HepG2 (cell line): ENCODE measurements around the gene POLA2.
A peak's percentile ranks its signal among the peaks of the same experiment; 100 is the strongest.

Experiments
- POLR2AphosphoS5 ChIP-seq: IDR thresholded peaks from 2 replicates; pipeline ENCODE4 v1.6.1; 2012; ENCODE audit warnings: low read depth, low read length
- ZNF513 ChIP-seq: sonication (generic); formaldehyde crosslinking; conservative IDR thresholded peaks from 2 replicates; pipeline ENCODE4 v1.5.0; 2020; ENCODE audit warnings: missing genetic modification reagents
- TF ChIP-seq, protein P1 (sequence below): sonication (generic); formaldehyde crosslinking; IDR thresholded peaks from 2 replicates; pipeline ENCODE4 v1.5.0; 2020; ENCODE audit warnings: mild to moderate bottlenecking, missing genetic modification reagents, moderate library complexity
- TF ChIP-seq, protein P2 (sequence below): IDR thresholded peaks from 2 replicates; pipeline ENCODE4 v1.6.1; 2016; ENCODE audit warnings: low read depth

DNA sequence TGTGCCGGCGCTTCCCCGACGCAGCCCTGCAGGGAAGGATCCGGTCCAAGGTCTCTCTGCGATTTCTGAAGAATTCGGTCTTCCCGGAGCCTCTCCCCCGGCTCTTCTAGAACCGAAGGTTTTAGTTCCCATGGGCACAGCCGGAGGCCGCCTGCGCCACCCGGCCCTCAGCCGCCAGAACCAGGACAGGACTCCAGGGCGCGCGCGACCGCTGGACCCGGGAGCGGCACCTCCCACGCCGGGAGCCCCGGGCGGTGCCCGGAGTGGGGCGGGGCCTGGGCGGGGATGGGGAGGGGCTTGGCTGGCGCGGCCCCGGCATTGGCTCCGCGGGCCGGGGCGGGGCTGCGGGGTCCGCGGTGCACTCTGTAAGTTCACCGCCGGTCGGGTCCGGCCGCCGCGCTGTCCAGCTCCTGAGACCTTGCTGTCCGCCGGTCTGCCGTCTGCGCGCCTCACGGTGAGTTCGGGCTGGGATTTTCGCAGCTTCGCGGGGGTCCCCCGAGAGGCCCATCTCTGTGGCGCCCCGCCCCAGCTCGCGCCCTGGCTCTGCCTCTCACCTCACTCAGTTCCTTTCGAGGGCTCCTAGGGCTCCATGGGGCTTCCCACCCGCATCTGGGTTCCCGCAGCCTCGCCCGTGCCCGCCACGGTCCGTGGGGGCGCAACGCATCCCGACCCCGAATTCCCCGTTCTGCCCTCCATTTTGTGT is 52.9 kb downstream of the POLA2 start, which contains the start of gene CDC42EP2:
- TF ChIP-seq, protein P1, sequence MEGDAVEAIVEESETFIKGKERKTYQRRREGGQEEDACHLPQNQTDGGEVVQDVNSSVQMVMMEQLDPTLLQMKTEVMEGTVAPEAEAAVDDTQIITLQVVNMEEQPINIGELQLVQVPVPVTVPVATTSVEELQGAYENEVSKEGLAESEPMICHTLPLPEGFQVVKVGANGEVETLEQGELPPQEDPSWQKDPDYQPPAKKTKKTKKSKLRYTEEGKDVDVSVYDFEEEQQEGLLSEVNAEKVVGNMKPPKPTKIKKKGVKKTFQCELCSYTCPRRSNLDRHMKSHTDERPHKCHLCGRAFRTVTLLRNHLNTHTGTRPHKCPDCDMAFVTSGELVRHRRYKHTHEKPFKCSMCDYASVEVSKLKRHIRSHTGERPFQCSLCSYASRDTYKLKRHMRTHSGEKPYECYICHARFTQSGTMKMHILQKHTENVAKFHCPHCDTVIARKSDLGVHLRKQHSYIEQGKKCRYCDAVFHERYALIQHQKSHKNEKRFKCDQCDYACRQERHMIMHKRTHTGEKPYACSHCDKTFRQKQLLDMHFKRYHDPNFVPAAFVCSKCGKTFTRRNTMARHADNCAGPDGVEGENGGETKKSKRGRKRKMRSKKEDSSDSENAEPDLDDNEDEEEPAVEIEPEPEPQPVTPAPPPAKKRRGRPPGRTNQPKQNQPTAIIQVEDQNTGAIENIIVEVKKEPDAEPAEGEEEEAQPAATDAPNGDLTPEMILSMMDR (CRISPR knock-in tag): no peak
- TF ChIP-seq, protein P2, sequence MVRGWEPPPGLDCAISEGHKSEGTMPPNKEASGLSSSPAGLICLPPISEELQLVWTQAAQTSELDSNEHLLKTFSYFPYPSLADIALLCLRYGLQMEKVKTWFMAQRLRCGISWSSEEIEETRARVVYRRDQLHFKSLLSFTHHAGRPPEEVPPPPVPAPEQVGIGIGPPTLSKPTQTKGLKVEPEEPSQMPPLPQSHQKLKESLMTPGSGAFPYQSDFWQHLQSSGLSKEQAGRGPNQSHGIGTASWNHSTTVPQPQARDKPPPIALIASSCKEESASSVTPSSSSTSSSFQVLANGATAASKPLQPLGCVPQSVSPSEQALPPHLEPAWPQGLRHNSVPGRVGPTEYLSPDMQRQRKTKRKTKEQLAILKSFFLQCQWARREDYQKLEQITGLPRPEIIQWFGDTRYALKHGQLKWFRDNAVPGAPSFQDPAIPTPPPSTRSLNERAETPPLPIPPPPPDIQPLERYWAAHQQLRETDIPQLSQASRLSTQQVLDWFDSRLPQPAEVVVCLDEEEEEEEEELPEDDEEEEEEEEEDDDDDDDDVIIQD: peak; percentile 29; the same call in 1 of the 2 replicates
- TF ChIP-seq POLR2AphosphoS5 (peak; percentile 88), ZNF513 (CRISPR knock-in tag) (no peak)
